NCI-H146 treated with DMSO at 0.1 percent for 48 hours (cell line): Measurements from ENCODE around the gene RERE.
"Not testable (repeated sequence)": the region's sequence is repeated elsewhere in the genome, so short reads cannot be mapped to it uniquely, and the experiment has no call there.

Experiments
- DNase-seq: peaks from one replicate; lab custom pipeline; 2025; ENCODE audit not compliant: unreplicated experiment; lab: John Stamatoyannopoulos, UW

RERE gene

GRCh38 chr1:8844501-8845006, 27.1 kb upstream of the RERE start:
- DNase-seq = no peak

- DNase-seq = no peak
Observed at GRCh38 chr1:8841395-8841794, 24.0 kb upstream of the RERE start.

- no peak for DNase-seq
Observed at GRCh38 chr1:8839990-8840389, 22.6 kb upstream of the RERE start.

- no peak for DNase-seq
Observed at GRCh38 chr1:8835941-8836643, 18.7 kb upstream of the RERE start.

- DNase-seq = no peak
Observed at GRCh38 chr1:8831340-8831739, 13.9 kb upstream of the RERE start.

GRCh38 chr1:8830732-8831131, 13.3 kb upstream of the RERE start:
- DNase-seq = not testable (repeated sequence)

- no peak for DNase-seq
Observed at GRCh38 chr1:8825985-8826481, 8.6 kb upstream of the RERE start.

GRCh38 chr1:8823295-8823664, 5.8 kb upstream of the RERE start:
- DNase-seq = no peak

- DNase-seq = peak; percentile 67
Observed at GRCh38 chr1:8822373-8823294, 5.2 kb upstream of the RERE start.

GRCh38 chr1:8821084-8821483, 3.6 kb upstream of the RERE start:
- DNase-seq = no peak

- not testable (repeated sequence) for DNase-seq
Observed at GRCh38 chr1:8818789-8819188, 1.3 kb upstream of the RERE start.

GRCh38 chr1:8818325-8818775, 910 bp upstream of the RERE start:
- DNase-seq = no peak

GRCh38 chr1:8816831-8817411, 519 bp downstream of the RERE start:
- DNase-seq = no peak

GRCh38 chr1:8816264-8816663, 1.2 kb downstream of the RERE start:
- no peak for DNase-seq

GRCh38 chr1:8815582-8816151, 1.8 kb downstream of the RERE start:
- DNase-seq = no peak

- no peak for DNase-seq
Observed at GRCh38 chr1:8814865-8815264, 2.6 kb downstream of the RERE start.

- no peak for DNase-seq
Observed at GRCh38 chr1:8813991-8814390, 3.4 kb downstream of the RERE start.

GRCh38 chr1:8813016-8813763, 4.2 kb downstream of the RERE start:
- no peak for DNase-seq

GRCh38 chr1:8812081-8812480, 5.4 kb downstream of the RERE start:
- no peak for DNase-seq

- DNase-seq = no peak
Observed at GRCh38 chr1:8810987-8811386, 6.5 kb downstream of the RERE start.
